GM12874 (cell line): ENCODE results near the gene SLC49A3.

Experiments used
- CTCF ChIP-seq: IDR thresholded peaks from 2 replicates; pipeline ENCODE4 v1.5.1; 2011; ENCODE audit warnings: low read depth, mild to moderate bottlenecking, control low read depth, low read length, moderate library complexity; ENCODE audit not compliant: insufficient read depth

SLC49A3 gene

GRCh38 chr4:646460-646859 is 42.5 kb downstream of the SLC49A3 start:
- TF ChIP-seq CTCF: no peak

GRCh38 chr4:637536-638280 is 51.2 kb downstream of the SLC49A3 start:
- no peak for TF ChIP-seq CTCF

- no peak for TF ChIP-seq CTCF
Observed at GRCh38 chr4:636628-637159, 52.3 kb downstream of the SLC49A3 start.

GRCh38 chr4:635851-636627 is 52.9 kb downstream of the SLC49A3 start:
- no peak for TF ChIP-seq CTCF

- no peak for TF ChIP-seq CTCF
Observed at GRCh38 chr4:634599-634985, 54.4 kb downstream of the SLC49A3 start.

- no peak for TF ChIP-seq CTCF
Observed at GRCh38 chr4:633976-634598, 54.9 kb downstream of the SLC49A3 start.

GRCh38 chr4:633406-633805 is 55.5 kb downstream of the SLC49A3 start:
- no peak for TF ChIP-seq CTCF
